AG04449 (cell line): Measurements from ENCODE around the gene KRT25.

ENCODE experiments used
- CTCF ChIA-PET: fragments of 350-600 bp; formaldehyde crosslinking; extraction: SDS; loops from one replicate; lab custom pipeline; 2021; ENCODE audit warnings: antibody characterized with exemption; lab: Yijun Ruan, JAX
- POLR2A ChIA-PET: fragments of 400-600, 350-600 bp; formaldehyde crosslinking; extraction: SDS; loops from one replicate; lab custom pipeline; 2020; ENCODE audit warnings: antibody characterized with exemption, inconsistent platforms; lab: Yijun Ruan, JAX
- DNase-seq: peaks from one replicate; pipeline ENCODE4 v3.0.0-alpha.2; 2010; ENCODE audit warnings: low read depth, low spot score
- H3K4me3 ChIP-seq: 2 replicates; pipeline ENCODE4 v1.5.1; 2011; ENCODE audit warnings: low read depth, mild to moderate bottlenecking, control low read depth, low read length
- TF ChIP-seq, protein P1 (sequence below): IDR thresholded peaks from one replicate; pipeline ENCODE4 v1.5.1; 2011; ENCODE audit warnings: mild to moderate bottlenecking, moderate library complexity, low read length, control low read depth, inconsistent platforms; ENCODE audit not compliant: insufficient read depth; ENCODE audit errors: missing control alignments

Gene KRT25

GRCh38 chr17:40727447-40728231 lies 27.5 kb downstream of the KRT25 start:
- no peak for DNase-seq
- TF ChIP-seq, protein P1, sequence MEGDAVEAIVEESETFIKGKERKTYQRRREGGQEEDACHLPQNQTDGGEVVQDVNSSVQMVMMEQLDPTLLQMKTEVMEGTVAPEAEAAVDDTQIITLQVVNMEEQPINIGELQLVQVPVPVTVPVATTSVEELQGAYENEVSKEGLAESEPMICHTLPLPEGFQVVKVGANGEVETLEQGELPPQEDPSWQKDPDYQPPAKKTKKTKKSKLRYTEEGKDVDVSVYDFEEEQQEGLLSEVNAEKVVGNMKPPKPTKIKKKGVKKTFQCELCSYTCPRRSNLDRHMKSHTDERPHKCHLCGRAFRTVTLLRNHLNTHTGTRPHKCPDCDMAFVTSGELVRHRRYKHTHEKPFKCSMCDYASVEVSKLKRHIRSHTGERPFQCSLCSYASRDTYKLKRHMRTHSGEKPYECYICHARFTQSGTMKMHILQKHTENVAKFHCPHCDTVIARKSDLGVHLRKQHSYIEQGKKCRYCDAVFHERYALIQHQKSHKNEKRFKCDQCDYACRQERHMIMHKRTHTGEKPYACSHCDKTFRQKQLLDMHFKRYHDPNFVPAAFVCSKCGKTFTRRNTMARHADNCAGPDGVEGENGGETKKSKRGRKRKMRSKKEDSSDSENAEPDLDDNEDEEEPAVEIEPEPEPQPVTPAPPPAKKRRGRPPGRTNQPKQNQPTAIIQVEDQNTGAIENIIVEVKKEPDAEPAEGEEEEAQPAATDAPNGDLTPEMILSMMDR: no peak
- CTCF ChIA-PET: interaction anchor here (0.6 to 1.1 kb wide), 2 partner anchors 42 to 278 kb away, joined by 3 read pairs; no protein-coding TSS in a partner anchor

DNA sequence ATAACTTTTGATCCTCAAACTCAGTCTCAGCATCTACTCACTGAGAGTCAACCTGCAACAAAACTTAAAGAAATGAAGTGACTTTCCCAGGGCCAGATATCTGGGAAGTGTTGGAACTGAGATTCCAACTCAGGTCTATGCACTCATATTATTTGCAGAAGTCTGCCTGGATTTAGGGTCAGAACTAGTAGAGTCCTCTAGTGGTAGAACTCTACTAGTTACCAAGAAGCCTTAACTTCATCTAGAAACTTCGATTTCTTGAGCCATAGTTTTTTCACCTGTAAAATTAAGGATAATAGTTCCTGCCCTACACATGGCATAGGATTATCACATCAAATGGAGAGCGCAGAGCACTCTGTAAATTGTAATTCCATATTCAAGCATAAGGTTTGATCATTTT lies 28.2 kb downstream of the KRT25 start:
- DNase-seq: no peak
- TF ChIP-seq, protein P1: no peak
- no peak overlapping the region for H3K4me3 ChIP-seq
- ChIA-PET CTCF (interaction anchor here (1.1 kb wide), 1 partner anchor 41 kb away, joined by 3 read pairs; no protein-coding TSS in a partner anchor), POLR2A (interaction anchor here (1.0 kb wide), 1 partner anchor 79 kb away, joined by 5 read pairs; the partner anchor contains the start of gene SMARCE1)

More at GRCh38 chr17:40727447-40728231, 27.5 kb downstream of the KRT25 start:
- POLR2A ChIA-PET: interaction anchor here (1.0 kb wide), 1 partner anchor 80 kb away, joined by 5 read pairs; the partner anchor contains the start of gene SMARCE1
- no peak overlapping the region for H3K4me3 ChIP-seq

DNA sequence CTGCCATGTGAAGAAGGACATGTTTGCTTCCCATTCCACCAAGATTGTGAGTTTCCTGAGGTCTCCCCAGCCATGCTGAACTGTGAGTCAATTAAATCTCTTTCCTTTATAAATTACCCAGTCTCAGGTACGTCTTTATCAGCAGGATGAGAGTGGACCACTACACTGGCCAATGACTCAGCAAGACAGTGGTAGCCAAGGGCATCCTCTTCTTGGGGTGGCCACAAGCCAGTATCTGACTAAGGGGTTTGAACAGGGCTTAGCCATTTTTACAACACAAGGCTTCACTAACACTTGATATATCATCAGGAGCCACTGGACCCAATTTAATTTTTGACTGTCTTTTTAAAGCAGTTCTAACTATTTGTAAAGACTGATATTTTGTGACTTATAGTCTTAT lies 30.5 kb downstream of the KRT25 start:
- TF ChIP-seq, protein P1: no peak
- DNase-seq: no peak
- ChIA-PET POLR2A (no interaction called here), CTCF (no interaction called here)
- no peak overlapping the region for H3K4me3 ChIP-seq

DNA sequence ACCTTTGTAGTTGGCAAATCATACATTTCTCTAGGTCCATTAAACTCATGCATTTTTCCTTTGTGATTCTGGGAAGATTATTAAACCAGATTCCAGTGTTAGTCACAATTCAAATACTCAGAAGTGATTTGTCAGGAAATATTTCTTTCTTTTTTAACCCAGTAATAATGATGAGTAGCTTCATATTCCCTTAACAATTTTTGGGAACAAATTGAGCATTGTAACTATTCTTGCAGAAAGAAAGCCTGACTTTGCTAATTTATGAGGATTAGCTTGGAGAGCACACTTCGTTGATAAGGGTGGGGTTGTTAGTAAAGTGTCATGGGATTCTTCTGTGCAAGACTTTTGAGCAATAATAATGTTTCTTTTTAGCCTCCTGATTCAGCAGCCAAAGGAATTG lies 32.9 kb downstream of the KRT25 start:
- H3K4me3 ChIP-seq: no peak overlapping the region
- DNase-seq: no peak
- ChIA-PET CTCF (no interaction called here), POLR2A (interaction anchor here (0.9 to 1.1 kb wide), 2 partner anchors 14 to 74 kb away, joined by 3 to 5 read pairs; no protein-coding TSS in a partner anchor)
- TF ChIP-seq, protein P1: no peak

DNA sequence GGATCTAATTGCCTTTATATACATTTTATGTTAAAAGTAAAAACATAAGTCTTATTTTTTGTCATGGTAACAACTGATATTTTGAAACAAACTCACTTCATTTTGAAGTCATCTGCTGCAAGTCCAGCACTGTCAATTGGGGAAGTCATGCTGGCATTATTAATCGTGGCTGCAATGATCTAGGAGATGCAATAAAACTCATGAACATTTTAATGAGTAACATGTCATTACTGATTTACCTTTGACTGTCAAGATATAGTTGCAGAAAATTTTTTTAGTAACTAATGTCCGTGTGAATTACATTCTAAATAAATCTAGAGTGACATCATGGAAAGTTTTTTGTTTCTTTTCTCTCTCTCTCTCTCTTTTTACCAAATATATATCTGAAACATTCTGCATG lies 34.2 kb downstream of the KRT25 start:
- ChIA-PET CTCF (no interaction called here), POLR2A (no interaction called here)
- TF ChIP-seq, protein P1: no peak
- DNase-seq: no peak
- no peak overlapping the region for H3K4me3 ChIP-seq

DNA sequence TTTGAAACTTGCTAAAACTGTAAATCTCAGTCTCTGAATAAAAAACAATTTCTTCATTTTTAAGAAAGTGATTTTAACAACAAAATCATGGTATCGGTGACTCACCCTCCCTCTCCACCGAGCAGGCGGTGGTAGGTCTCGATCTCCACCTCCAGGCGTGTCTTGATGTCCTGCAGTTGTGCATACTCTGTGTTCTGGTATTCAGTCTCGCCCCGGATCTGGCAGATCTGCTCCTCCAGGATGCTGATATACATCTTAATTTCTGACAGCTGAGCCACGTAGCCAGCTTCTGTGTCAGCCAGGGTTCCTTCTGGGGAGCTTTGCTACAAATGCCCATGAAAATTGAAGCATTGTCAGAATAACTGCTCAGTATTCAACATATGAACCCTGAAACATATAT lies 36.2 kb downstream of the KRT25 start:
- ChIA-PET POLR2A (no interaction called here), CTCF (interaction anchor here (1.2 kb wide), 1 partner anchor 99 kb away, joined by 4 read pairs; no protein-coding TSS in a partner anchor)
- DNase-seq: no peak
- no peak overlapping the region for H3K4me3 ChIP-seq
- TF ChIP-seq, protein P1: no peak
